G401 (cell line): ENCODE data around the gene SNRPD1. TPM values are rescaled to one million over a fixed set of nuclear protein-coding genes. Genes with fewer than 3 reads are reported as not detected.
"Not testable (repeated sequence)": the region's sequence is repeated elsewhere in the genome, so short reads cannot be mapped to it uniquely, and the experiment has no call there.

Experiments used
- DNase-seq: peaks from one replicate; pipeline ENCODE4 v3.0.0-alpha.2; 2015; ENCODE audit warnings: low spot score
- in situ Hi-C: cut with HindIII; loops from 2 replicates; pipeline ENCODE4 v1.10.0; 2016; ENCODE audit warnings: low sequenced_read_pairs, mixed read lengths
- total RNA-seq: library from RNA; depleted of rRNA; stranded (reverse); fragments of >200 nt; shearing (Covaris generic); gene quantifications from 2 replicates; pipeline ENCODE4 v1.2.3, GENCODE V29; 2014

SNRPD1 gene
- total RNA-seq, 1 experiment from 2014 or later, result 33.5 TPM

DNA sequence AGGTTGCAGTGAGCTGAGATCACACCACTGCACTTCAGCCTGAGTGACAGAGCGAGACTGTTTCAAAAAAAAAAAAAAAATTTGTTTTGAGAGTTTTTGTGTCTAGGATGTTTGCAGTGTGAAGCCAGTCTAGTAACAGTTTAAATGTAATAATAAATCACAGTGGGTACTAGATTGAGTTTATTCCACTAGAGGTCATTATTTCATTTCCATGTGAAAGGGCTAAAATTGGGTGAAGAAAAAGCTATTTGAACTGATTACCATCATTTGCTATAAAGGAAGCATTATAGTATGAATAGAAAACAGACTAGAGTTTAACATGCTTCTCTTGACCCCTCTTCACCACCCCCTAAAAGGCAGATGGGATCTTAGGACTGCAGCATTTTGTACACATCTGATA lies 20.3 kb downstream of the SNRPD1 start:
- DNase-seq, result peak; percentile 9
- in situ Hi-C loops, result no loop called here

DNA sequence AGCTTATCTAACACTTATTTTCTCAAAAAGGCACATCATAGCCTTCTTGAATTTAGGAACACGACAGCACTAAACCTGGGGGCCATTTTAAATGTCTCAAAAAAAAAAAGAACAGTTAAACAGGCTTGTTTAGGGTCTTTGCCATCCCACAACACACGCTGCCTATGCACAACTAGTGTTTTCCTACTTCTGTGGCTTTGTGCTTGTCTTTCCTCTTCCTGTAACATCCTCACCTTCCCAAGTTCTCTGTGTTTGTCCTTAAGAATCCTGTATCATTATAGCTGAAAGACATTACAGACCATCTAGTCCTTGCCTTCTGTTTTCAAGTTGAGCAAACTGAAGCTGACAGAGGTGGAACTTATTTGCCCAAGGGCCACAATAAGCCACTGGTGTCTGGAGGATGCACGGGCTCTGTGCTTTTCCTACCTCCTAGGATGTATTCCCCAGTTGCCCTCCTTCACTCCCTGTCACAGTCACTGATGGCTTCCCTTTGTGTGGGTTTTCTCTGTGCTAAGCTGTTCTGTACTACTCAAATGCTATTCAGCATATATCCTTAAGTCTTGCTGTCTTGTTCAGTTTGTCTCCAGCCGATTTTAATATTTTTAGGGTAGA lies 22.6 kb downstream of the SNRPD1 start:
- DNase-seq, result no peak
- in situ Hi-C loops, result no loop called here

- in situ Hi-C loops, result no loop called here
Measured at GRCh38 chr18:21636769-21637168, 24.7 kb downstream of the SNRPD1 start.

DNA sequence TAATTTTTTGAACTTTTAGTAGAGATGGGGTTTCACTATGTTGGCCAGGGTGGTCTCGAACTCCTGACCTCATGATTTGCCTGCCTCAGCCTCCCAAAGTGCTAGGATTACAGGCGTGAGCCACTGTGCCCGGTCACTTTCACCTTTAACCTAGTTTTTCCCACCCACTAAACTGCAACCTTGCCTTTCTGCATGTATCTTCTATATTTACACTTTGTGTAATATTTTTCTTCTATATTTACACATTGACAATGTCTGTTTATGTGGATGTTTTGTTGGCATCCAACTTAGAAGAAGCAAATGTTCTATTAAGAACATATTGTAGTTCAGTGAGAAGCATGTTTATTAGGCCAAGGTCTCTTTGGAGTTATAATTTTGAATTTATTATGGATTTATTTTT lies 26.7 kb downstream of the SNRPD1 start:
- DNase-seq, result no peak
- in situ Hi-C loops, result no loop called here

More at GRCh38 chr18:21636769-21637168, 24.7 kb downstream of the SNRPD1 start:
- no peak for DNase-seq

GRCh38 chr18:21640375-21640774 lies 28.3 kb downstream of the SNRPD1 start:
- in situ Hi-C loops, result not testable (repeated sequence)

DNA sequence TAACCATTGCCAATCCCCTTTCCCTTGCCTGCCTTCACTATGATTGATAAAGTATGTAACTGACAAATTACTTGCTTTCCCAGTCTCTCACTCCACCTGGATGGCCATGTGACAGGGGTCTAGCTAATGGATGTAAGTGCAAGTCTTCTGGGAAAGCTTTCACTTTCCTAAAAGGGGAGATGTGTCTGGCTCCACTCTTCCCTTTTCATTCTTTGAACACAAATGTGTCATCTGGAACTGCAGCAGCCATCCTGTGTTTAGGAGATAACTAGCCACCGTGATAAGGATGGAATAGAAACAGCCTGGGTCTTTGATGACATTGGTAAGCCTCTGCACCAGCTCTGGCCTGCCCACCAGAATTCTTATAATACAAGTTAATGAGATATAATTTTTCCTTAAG lies 38.2 kb downstream of the SNRPD1 start:
- no peak for DNase-seq
- in situ Hi-C loops, result no loop called here

More at GRCh38 chr18:21640375-21640774, 28.3 kb downstream of the SNRPD1 start:
- DNase-seq, result not testable (repeated sequence)

DNA sequence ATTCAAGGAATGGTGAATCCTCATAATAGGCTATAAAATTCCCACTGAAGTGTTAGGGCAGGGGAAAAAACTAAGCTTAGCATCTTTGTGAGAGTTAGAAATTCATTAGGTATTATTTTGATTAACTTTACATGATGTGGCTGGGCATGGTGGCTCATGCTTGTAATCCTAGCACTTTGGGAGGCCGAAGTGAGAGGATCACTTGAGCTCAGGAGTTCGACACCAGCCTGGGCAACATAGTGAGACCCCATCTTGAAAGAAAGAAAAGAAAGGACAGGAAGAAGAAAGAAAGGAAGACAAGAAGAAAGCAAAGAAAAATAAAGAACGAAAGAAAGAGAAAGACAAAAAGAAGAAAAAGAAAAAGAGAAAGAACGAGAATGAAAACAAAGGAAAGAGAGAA lies 40.0 kb downstream of the SNRPD1 start:
- in situ Hi-C loops, result no loop called here
- DNase-seq, result no peak

DNA sequence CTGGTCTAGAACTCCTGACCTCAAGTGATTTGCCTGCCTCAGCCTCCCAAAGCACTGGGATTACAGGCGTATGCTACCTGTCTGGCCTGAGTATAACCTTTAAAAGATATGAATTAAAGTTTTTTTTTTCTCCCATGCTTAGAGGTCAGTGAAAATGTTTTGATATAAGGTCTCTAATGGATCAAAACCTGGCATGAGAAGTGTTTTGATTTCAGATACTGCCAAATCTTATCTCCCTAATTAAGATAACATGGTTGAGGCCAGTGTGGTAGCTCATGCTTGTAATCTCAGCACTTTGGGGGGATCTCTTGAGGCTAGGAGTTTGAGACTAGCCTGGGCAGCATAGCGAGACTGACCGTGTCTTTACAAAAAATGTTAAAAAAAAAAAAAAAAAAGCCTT lies 41.2 kb downstream of the SNRPD1 start:
- no peak for DNase-seq
- in situ Hi-C loops, result no loop called here

DNA sequence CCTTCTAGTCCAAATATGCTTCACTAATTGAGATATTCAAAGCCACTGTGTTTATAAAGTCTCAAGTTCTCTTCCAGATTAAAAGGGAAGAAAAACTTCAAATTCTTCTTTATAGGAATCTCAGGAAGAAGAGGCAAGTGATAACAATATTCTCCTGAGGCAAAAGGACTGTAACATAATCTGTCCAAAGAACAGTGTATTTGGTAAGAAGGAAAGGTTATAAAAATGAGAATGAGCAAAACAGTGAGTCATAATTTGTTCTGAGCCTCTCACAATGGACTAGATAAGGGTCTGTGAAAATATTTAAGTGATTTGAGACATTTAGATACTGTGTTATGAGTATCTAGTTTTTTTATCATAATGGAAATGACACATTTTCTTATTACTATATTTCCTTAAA lies 44.3 kb downstream of the SNRPD1 start:
- in situ Hi-C loops, result no loop called here
- no peak for DNase-seq

DNA sequence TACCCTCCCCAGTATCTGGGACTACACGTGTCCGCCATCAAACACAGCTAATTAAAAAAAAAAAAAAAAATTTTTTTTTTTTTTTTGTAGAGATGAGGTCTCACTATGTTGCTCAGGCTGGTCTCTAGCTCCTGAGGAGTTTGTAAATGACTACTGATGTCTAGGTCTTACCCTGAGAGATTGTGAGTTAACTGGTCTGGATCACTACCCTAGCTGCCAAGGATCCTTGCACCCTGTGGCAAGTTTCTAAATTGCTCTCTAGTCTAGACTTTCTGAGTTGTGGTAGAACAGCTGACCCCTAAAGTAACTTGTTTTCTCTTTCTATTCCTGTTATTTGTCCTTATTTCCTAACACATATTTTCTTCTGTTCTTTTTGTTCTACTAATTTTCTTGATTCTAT lies 48.0 kb downstream of the SNRPD1 start:
- no peak for DNase-seq
- in situ Hi-C loops, result no loop called here

DNA sequence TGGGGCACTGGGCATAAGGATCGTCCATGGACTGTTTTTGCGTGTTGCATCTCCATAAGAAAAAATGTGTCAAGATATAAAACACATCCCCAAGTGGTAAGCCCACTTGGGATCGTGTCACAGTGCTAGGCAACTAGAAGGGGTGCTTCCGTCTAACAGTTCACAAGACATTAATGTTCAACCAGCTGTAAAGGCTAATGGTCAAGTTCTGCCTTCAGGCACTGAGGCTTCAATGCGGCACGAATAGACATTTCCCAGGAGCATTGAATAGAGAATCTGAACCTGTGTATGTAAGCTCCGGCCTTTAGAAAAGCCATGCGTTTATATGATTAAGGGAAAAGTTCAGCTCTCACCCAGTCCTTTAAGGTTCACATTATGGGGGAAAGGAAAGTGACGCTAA lies 50.5 kb downstream of the SNRPD1 start:
- DNase-seq, result no peak
- in situ Hi-C loops, result no loop called here

- in situ Hi-C loops, result no loop called here
- no peak for DNase-seq
Measured at GRCh38 chr18:21663578-21663977, 51.5 kb downstream of the SNRPD1 start.

GRCh38 chr18:21664069-21664468 lies 52.0 kb downstream of the SNRPD1 start:
- DNase-seq, result no peak
- in situ Hi-C loops, result no loop called here

GRCh38 chr18:21669736-21670285 lies 57.7 kb downstream of the SNRPD1 start:
- in situ Hi-C loops, result no loop called here
- no peak for DNase-seq

DNA sequence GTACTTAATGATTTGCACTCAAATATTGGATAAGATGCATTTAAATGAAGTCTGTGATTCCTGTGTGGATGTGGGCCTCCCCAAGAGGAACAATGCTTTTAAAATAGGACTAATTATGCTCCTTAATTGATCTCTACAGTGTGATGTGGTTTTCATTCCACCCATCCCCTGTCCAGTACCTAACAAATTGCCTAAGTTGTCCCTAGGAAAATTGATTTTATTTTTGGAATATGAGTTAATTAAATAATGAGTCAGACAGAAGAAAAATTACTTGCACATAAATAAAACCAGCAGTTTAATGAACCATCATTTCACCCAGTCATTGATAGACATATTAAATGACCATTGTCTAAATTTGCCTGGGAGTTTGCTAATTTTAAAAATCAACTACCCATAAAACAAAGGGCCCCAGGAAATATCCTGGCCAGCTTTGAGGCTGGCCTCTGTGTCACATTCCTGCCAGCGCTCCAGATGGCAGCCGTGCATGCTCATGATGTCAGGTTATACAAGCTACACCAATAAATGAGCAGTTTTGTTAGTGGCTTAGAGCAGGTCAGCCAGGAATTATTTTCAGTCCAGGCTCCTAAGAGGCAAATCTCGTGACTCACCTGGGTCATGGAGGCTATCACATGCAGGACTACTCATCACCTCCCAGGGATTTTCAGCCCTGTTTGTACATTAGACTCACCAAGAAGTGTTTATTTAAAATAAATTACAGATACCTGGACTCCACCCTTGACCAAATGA lies 60.6 kb downstream of the SNRPD1 start:
- in situ Hi-C loops, result no loop called here

DNA sequence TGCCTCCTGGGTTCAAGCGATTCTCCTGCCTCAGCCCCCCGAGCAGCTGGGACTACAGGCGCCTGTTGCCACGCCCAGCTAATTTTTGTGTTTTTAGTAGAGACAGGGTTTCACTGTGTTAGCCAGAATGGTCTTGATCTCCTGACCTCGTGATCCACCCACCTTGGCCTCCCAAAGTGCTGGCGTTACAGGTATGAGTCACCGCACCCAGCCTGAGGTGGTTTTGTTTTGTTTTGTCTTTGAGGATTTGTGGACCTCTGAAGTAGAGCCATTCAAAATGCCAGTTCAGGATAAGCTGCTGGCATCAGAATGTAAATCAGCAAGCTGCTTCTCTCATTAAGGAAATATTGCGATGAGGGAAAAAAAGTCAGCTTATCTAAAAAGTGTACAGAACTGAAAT lies 63.2 kb downstream of the SNRPD1 start:
- DNase-seq, in situ Hi-C loops: not testable (repeated sequence)

More for the DNA sequence above, 60.6 kb downstream of the SNRPD1 start:
- DNase-seq, result peak; percentile 97

DNA sequence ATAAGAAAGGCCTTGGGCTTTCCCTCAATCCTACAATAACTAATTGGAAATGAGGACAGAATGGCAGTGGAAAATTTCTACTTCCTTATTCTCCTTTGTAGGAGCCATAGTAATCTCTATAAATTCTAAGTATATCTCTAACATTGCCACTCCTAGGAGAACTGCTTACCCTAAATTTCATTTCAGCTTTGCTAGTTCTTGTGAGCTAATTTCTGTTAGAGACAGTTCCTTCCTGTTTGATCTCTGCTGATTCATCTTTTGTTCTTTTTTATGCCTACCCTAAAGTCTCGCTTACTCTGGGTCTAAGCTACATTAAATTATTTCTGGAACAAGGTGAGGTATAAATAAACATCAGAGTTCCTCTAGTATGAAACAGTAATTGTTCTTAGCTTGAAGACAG lies 66.7 kb downstream of the SNRPD1 start:
- no peak for DNase-seq
- in situ Hi-C loops, result no loop called here

GRCh38 chr18:21680161-21680560 lies 68.0 kb downstream of the SNRPD1 start:
- no peak for DNase-seq
- in situ Hi-C loops, result no loop called here

- in situ Hi-C loops, result no loop called here
- no peak for DNase-seq
Measured at GRCh38 chr18:21682371-21683051, 70.4 kb downstream of the SNRPD1 start.
